H1 (cell line): ENCODE results near the gene VAT1L. TPM values are rescaled to one million over a fixed set of nuclear protein-coding genes. Genes with fewer than 3 reads are reported as not detected.

Experiments used
- CTCF ChIA-PET: fragments of 300-600 bp; sonication (Branson Sonifier 250); formaldehyde crosslinking; loops from one replicate; lab custom pipeline; 2021; ENCODE audit not compliant: partially characterized antibody; lab: Charles Lee
- POLR2A ChIA-PET: fragments of 300-600 bp; sonication (Branson Sonifier 250); formaldehyde crosslinking; loops from one replicate; lab custom pipeline; 2021; ENCODE audit warnings: inconsistent platforms; ENCODE audit not compliant: partially characterized antibody; lab: Charles Lee
- DNase-seq, 2 experiments: peaks; one replicate each; pipeline versions ENCODE4 v3.0.0 to v3.0.0-alpha.2; 2010 to 2022; ENCODE audit warnings: low spot score in 2 of 2, low read depth in 1 of 2, mixed read lengths in 1 of 2
- FAIRE-seq: peaks from 2 replicates; lab custom pipeline; 2011; peaks lifted over from hg19 to GRCh38; lab: Jason Lieb, UNC
- H2AFZ ChIP-seq: 2 replicates; pipeline ENCODE4 v1.8.1; 2012; ENCODE audit warnings: low read length, inconsistent platforms
- H2AK5ac ChIP-seq: 2 replicates; pipeline ENCODE4 v1.6.1; 2013; ENCODE audit warnings: low read depth, low read length
- H2BK120ac ChIP-seq: replicated peaks from 2 replicates; pipeline ENCODE3; 2013; ENCODE audit warnings: low read depth, low read length, inconsistent platforms
- H2BK12ac ChIP-seq: 2 replicates; pipeline ENCODE4 v1.6.1; 2013; ENCODE audit warnings: low read depth, low read length
- H2BK15ac ChIP-seq: 2 replicates; pipeline ENCODE4 v1.6.1; 2013; ENCODE audit warnings: low read length
- H2BK20ac ChIP-seq: 2 replicates; pipeline ENCODE4 v1.6.1; 2013; ENCODE audit warnings: low read length
- H2BK5ac ChIP-seq: 2 replicates; pipeline ENCODE4 v1.6.1; 2013; ENCODE audit warnings: low read depth, low read length
- H3K14ac ChIP-seq: 2 replicates; pipeline ENCODE4 v1.6.1; 2013; ENCODE audit warnings: inconsistent platforms; ENCODE audit not compliant: insufficient read length
- H3K18ac ChIP-seq: 2 replicates; pipeline ENCODE4 v1.6.1; 2013; ENCODE audit warnings: low read length; ENCODE audit errors: extremely low read depth
- H3K23ac ChIP-seq: 2 replicates; pipeline ENCODE4 v1.6.1; 2013; ENCODE audit warnings: inconsistent platforms; ENCODE audit not compliant: insufficient read length
- H3K23me2 ChIP-seq: 2 replicates; pipeline ENCODE4 v1.6.1; 2013; ENCODE audit warnings: low read depth, low read length
- H3K27ac ChIP-seq: 2 replicates; pipeline ENCODE4 v1.6.1; 2011; ENCODE audit warnings: low read depth, low read length, inconsistent platforms
- H3K27me3 ChIP-seq, 4 experiments: replicated peaks in 1 of 4; 1 replicate in 1 of 4; 2 replicates in 3 of 4; pipeline versions ENCODE4 v1.6.1 to v1.8.1; 2011 to 2013; ENCODE audit warnings: low read length in 3 of 4, mild to moderate bottlenecking in 3 of 4, inconsistent platforms in 2 of 4, mixed read lengths in 2 of 4, moderate library complexity in 1 of 4; ENCODE audit not compliant: control insufficient read depth in 3 of 4, insufficient read depth in 3 of 4; ENCODE audit errors: extremely low read depth in 1 of 4
- H3K36me3 ChIP-seq, 4 experiments: 2 replicates each; pipeline versions ENCODE4 v1.6.1 to v1.8.1; 2011 to 2013; ENCODE audit warnings: mild to moderate bottlenecking in 4 of 4, low read length in 3 of 4, moderate library complexity in 2 of 4, control low read depth in 1 of 4, inconsistent platforms in 1 of 4; ENCODE audit not compliant: insufficient read depth in 4 of 4, control insufficient read depth in 2 of 4
- H3K4ac ChIP-seq: replicated peaks from 2 replicates; pipeline ENCODE3; 2013; ENCODE audit warnings: low read length, low read depth, mixed read lengths, inconsistent platforms; ENCODE audit not compliant: insufficient read length
- H3K4me1 ChIP-seq, 4 experiments: replicated peaks in 1 of 4; 1 replicate in 1 of 4; 2 replicates in 3 of 4; pipeline versions ENCODE4 v1.6.1 to v1.8.1; 2011 to 2013; ENCODE audit warnings: low read length in 3 of 4, inconsistent platforms in 2 of 4, mixed read lengths in 1 of 4; ENCODE audit not compliant: insufficient read depth in 4 of 4, control insufficient read depth in 3 of 4
- H3K4me2 ChIP-seq, 2 experiments: 2 replicates each; pipeline versions ENCODE4 v1.6.1 to v1.8.1; 2011 to 2013; ENCODE audit warnings: low read depth in 2 of 2, low read length in 2 of 2, control low read depth in 1 of 2, inconsistent platforms in 1 of 2, mild to moderate bottlenecking in 1 of 2; ENCODE audit not compliant: insufficient read depth in 1 of 2
- H3K4me3 ChIP-seq, 4 experiments: fragments of 200-600, 300-600 bp in 1 of 4; sonication (generic), shearing (Covaris generic), sonication (Bioruptor Twin) in 1 of 4; 2 replicates each; pipeline versions ENCODE4 v1.5.1 to v1.8.1; 2011 to 2016; ENCODE audit warnings: low read length in 4 of 4, low read depth in 3 of 4, control low read depth in 2 of 4, inconsistent platforms in 2 of 4, mild to moderate bottlenecking in 2 of 4, mixed read lengths in 1 of 4, moderate library complexity in 1 of 4; ENCODE audit not compliant: insufficient read depth in 2 of 4; ENCODE audit errors: extremely low read depth in 1 of 4
- H3K56ac ChIP-seq: replicated peaks from 2 replicates; pipeline ENCODE3; 2013; ENCODE audit warnings: low read depth, mild to moderate bottlenecking, mixed read lengths, low read length, inconsistent platforms; ENCODE audit not compliant: insufficient read length
- H3K79me1 ChIP-seq: 2 replicates; pipeline ENCODE4 v1.6.1; 2013; ENCODE audit warnings: low read depth, low read length, control low read depth
- H3K79me2 ChIP-seq, 2 experiments: 2 replicates each; pipeline versions ENCODE4 v1.6.1 to v1.8.1; 2012 to 2013; ENCODE audit warnings: low read length in 2 of 2, mild to moderate bottlenecking in 2 of 2, inconsistent platforms in 1 of 2; ENCODE audit not compliant: insufficient read depth in 2 of 2, control insufficient read depth in 1 of 2
- H3K9ac ChIP-seq, 4 experiments: replicated peaks in 1 of 4; 1 replicate in 1 of 4; 2 replicates in 3 of 4; pipeline versions ENCODE4 v1.6.1 to v1.8.1; 2011 to 2013; ENCODE audit warnings: low read depth in 3 of 4, low read length in 3 of 4, control low read depth in 2 of 4, mild to moderate bottlenecking in 2 of 4, moderate library complexity in 2 of 4, inconsistent platforms in 1 of 4; ENCODE audit errors: extremely low read depth in 1 of 4
- H3K9me3 ChIP-seq, 2 experiments: 2 replicates each; pipeline versions ENCODE4 v1.6.1 to v1.8.1; 2012 to 2013; ENCODE audit warnings: mild to moderate bottlenecking in 2 of 2, moderate library complexity in 2 of 2, control low read depth in 1 of 2, inconsistent platforms in 1 of 2, low read depth in 1 of 2, low read length in 1 of 2, mixed read lengths in 1 of 2; ENCODE audit not compliant: insufficient read depth in 2 of 2
- H4K20me1 ChIP-seq, 2 experiments: replicated peaks in 1 of 2; 2 replicates each; pipeline versions ENCODE3 to v1.8.1; 2011 to 2013; ENCODE audit warnings: inconsistent platforms in 2 of 2, low read length in 2 of 2, mild to moderate bottlenecking in 1 of 2; ENCODE audit not compliant: insufficient read depth in 2 of 2, control insufficient read depth in 1 of 2
- H4K5ac ChIP-seq: 2 replicates; pipeline ENCODE4 v1.6.1; 2013; ENCODE audit warnings: low read length, low read depth, mixed read lengths, inconsistent platforms; ENCODE audit not compliant: insufficient read length
- H4K8ac ChIP-seq: 2 replicates; pipeline ENCODE4 v1.8.0; 2013; ENCODE audit warnings: mild to moderate bottlenecking, moderate library complexity, low read length, inconsistent platforms; ENCODE audit not compliant: insufficient read depth; ENCODE audit errors: extremely low read depth
- H4K91ac ChIP-seq: replicated peaks from 2 replicates; pipeline ENCODE3; 2013; ENCODE audit warnings: low read length, mixed read lengths, inconsistent platforms; ENCODE audit not compliant: insufficient read length
- BACH1 ChIP-seq: IDR thresholded peaks from 2 replicates; pipeline ENCODE4 v1.6.1; 2012; ENCODE audit warnings: low read length, improper control_type of control experiment
- BRCA1 ChIP-seq: IDR thresholded peaks from 2 replicates; pipeline ENCODE4 v1.6.1; 2012; ENCODE audit warnings: low read depth, low read length, improper control_type of control experiment
- CTBP2 ChIP-seq: IDR thresholded peaks from 2 replicates; pipeline ENCODE4 v1.7.0; 2011; ENCODE audit warnings: borderline replicate concordance, mild to moderate bottlenecking, moderate library complexity, mixed read lengths, low read length; ENCODE audit not compliant: insufficient read depth, insufficient read length
- EZH2 ChIP-seq: fragments of 200-600 bp; sonication (generic); IDR thresholded peaks from 2 replicates; pipeline ENCODE4 v1.7.1; 2012; ENCODE audit warnings: low read depth, mild to moderate bottlenecking, moderate library complexity, low read length, inconsistent platforms; ENCODE audit not compliant: severe bottlenecking
- PHF8 ChIP-seq: fragments of 200-600 bp; sonication (generic); conservative IDR thresholded peaks from 2 replicates; pipeline ENCODE4 v1.7.1; 2012; ENCODE audit warnings: low read depth, mild to moderate bottlenecking, inconsistent platforms, low read length, moderate library complexity
- RAD21 ChIP-seq, 2 experiments: IDR thresholded peaks in 1 of 2; conservative IDR thresholded peaks in 1 of 2; 2 replicates each; pipeline ENCODE4 v1.6.1; 2011; ENCODE audit warnings: low read depth in 2 of 2, low read length in 2 of 2, improper control_type of control experiment in 1 of 2, inconsistent platforms in 1 of 2, mild to moderate bottlenecking in 1 of 2, moderate library complexity in 1 of 2
- RBBP5 ChIP-seq: IDR thresholded peaks from 2 replicates; pipeline ENCODE4 v1.7.1; 2012; ENCODE audit warnings: low read depth, mild to moderate bottlenecking, inconsistent platforms, low read length, moderate library complexity, borderline replicate concordance
- SIRT6 ChIP-seq: IDR thresholded peaks from one replicate; pipeline ENCODE4 v1.7.1; 2012; ENCODE audit warnings: low read length, inconsistent platforms
- SP2 ChIP-seq: IDR thresholded peaks from 2 replicates; pipeline ENCODE4 v1.6.1; 2012; ENCODE audit warnings: mild to moderate bottlenecking, low read length, inconsistent platforms
- WGBS, 2 experiments: shearing (Covaris generic) in 1 of 2; methylation state at CpG; one replicate each; pipeline versions ENCODE4 v1.1.6 to v1.1.7; 2013 to 2015; ENCODE audit warnings: low lambda C conversion rate in 2 of 2, mixed read lengths in 2 of 2, inconsistent platforms in 1 of 2, low coverage in 1 of 2, missing lambda C conversion rate in 1 of 2; ENCODE audit not compliant: insufficient replicate concordance in 2 of 2, insufficient coverage in 1 of 2, insufficient read length in 1 of 2; ENCODE audit errors: extremely low coverage in 1 of 2, missing lambda C conversion rate in 1 of 2; 5-methylcytosine and 5-hydroxymethylcytosine counted together
- polyA plus RNA-seq, 7 experiments: library from polyadenylated mRNA; depleted of rRNA in 3 of 7; stranded (reverse) in 5 of 7; unstranded in 2 of 7; fragments of >200 nt in 5 of 7; fragments of 200-250 nt in 2 of 7; gene quantifications; 1 replicate in 5 of 7; 2 replicates in 1 of 7; 4 replicates in 1 of 7; pipeline versions ENCODE4 v1.2.1 to v1.2.3, GENCODE V29; 2011 to 2013; ENCODE audit warnings: missing spikeins in 2 of 7, mixed read lengths in 2 of 7
- total RNA-seq: library from RNA; stranded (reverse); fragmentation: NEBNext Ultra II Directional; extraction: Animal tissue kit (Norgen Biotek cat#: 25700); gene quantifications from 2 replicates; pipeline ENCODE4 v1.2.1, GENCODE V29; 2021

VAT1L gene
- total and polyA plus RNA-seq, 2 of the 8 experiments (the other 6 are each of a cell fraction or from before 2014, with no cell fraction given): 46.3 to 48.2 TPM

GRCh38 chr16:77789085-77790008, 983 bp downstream of the VAT1L start:
- ChIA-PET CTCF (interaction anchor here (0.6 to 1.9 kb wide), 13 partner anchors 9 to 214 kb away, joined by 3 to 6 read pairs (median 3); no protein-coding TSS in a partner anchor), POLR2A (interaction anchor here (1.0 to 1.6 kb wide), 5 partner anchors 9 to 203 kb away, joined by 3 to 6 read pairs (median 3); no protein-coding TSS in a partner anchor)
- no peak overlapping the region for H2BK20ac ChIP-seq
- H3K79me2 ChIP-seq: peaks cover 6 to 54% of the 10 kb centered on the region in 2 experiments; a peak in 2 of 4 replicates
- no peak overlapping the region for H2BK120ac ChIP-seq
- no peak overlapping the region for H2AFZ ChIP-seq
- no peak overlapping the region for H4K5ac ChIP-seq
- H3K4me1 ChIP-seq: peaks cover 0 to 3% (median 0%) of the 10 kb centered on the region in 4 experiments; a peak in 5 of 7 replicates
- H3K4me3 ChIP-seq: peak overlapping the region; percentile 74 to 88 (median 76)
- FAIRE-seq (no peak), DNase-seq (peak in 1 of 2 experiments; percentile 54)
- no peak overlapping the region for H2AK5ac ChIP-seq
- peak overlapping the region; percentile 92; the same call in 1 of the 2 replicates for H4K8ac ChIP-seq
- peaks cover 20% of the 10 kb centered on the region for H3K23me2 ChIP-seq
- no peaks in the 10 kb centered on the region; a peak in 1 of 8 replicates for H3K36me3 ChIP-seq
- H3K9ac ChIP-seq: peak overlapping the region in 2 of 4 experiments; percentile 9 to 66; a peak in 4 of 7 replicates
- peak overlapping the region; percentile 98 to 99 for H3K4me2 ChIP-seq
- no peak overlapping the region for H3K23ac ChIP-seq
- no peak overlapping the region for H2BK12ac ChIP-seq
- no peak overlapping the region for H3K14ac ChIP-seq
- no peak overlapping the region; the same call in 1 of the 2 replicates for H2BK5ac ChIP-seq
- TF ChIP-seq BACH1 (no peak), SIRT6 (no peak), PHF8 (no peak), BRCA1 (no peak), CTBP2 (no peak), EZH2 (no peak), SP2 (no peak), RAD21 (IDR thresholded peaks at IDR 0.05 in 1 of 2, conservative IDR thresholded peaks at IDR 0.05 in 1 of 2; ENCODE audit: low read depth in 2 of 2, low read length in 2 of 2) (no peak), RBBP5 (peak; percentile 18; the same call in 1 of the 2 replicates)
- H3K27ac ChIP-seq: no peak overlapping the region
- H3K56ac ChIP-seq: no peak overlapping the region
- no peak overlapping the region for H4K91ac ChIP-seq
- H3K18ac ChIP-seq: peak overlapping the region; percentile 74; the same call in 1 of the 2 replicates
- H2BK15ac ChIP-seq: no peak overlapping the region
- H3K79me1 ChIP-seq: 0 out of 2 replicates have a peak, but pooled peaks cover 3% of the 10 kb centered on the region
- peaks cover 0 to 2% of the 10 kb centered on the region in 2 experiments for H4K20me1 ChIP-seq
- H3K4ac ChIP-seq: no peak overlapping the region
- H3K27me3 ChIP-seq: peaks cover 0 to 19% (median 15%) of the 10 kb centered on the region in 4 experiments; a peak in 5 of 7 replicates
- H3K9me3 ChIP-seq: peaks cover 0 to 4% of the 10 kb centered on the region in 2 experiments; a peak in 1 of 4 replicates
- WGBS, 2 experiments: 2% methylated on average over 34 of the region's 34 CpGs; no CpG with 5 or more reads in 1 of the 2 experiments
